ENCODE results near the gene ZNF79. TPM values are rescaled to one million over a fixed set of nuclear protein-coding genes. Genes with fewer than 3 reads are reported as not detected.

The ZNF79 gene
- total RNA-seq, 2 donors from 2014 or later, result 7.4 to 9.1 TPM

- Histone ChIP-seq H3K27ac (ENCODE audit: low read depth, low read length) (no peak overlapping the region), H3K9ac (ENCODE audit: extremely low read depth, low read length, poor library complexity, severe bottlenecking) (no peak overlapping the region), H3K9me3 (ENCODE audit: control insufficient read depth, low read length) (no peaks in the 10 kb centered on the region), H3K36me3 (ENCODE audit: control insufficient read depth, insufficient read depth, low read length) (peaks cover 45% of the 10 kb centered on the region), H3K27me3 (ENCODE audit: control insufficient read depth, insufficient read depth, low read length, poor library complexity, severe bottlenecking) (no peaks in the 10 kb centered on the region), H3K4me1 (ENCODE audit: control insufficient read depth, insufficient read depth, low read length) (no peaks in the 10 kb centered on the region), H3K4me3 (ENCODE audit: low read length) (no peak overlapping the region)
- Mint-ChIP-seq H3K36me3 (ENCODE audit: low read depth) (peaks cover 33% of the 10 kb centered on the region), H3K27me3 (ENCODE audit: insufficient read depth) (no peaks in the 10 kb centered on the region), H3K27ac (no peak overlapping the region), H3K4me1 (peaks cover 3% of the 10 kb centered on the region), H3K9me3 (no peaks in the 10 kb centered on the region), H3K4me3 (no peak overlapping the region)
- 94% methylated on average over 7 to 9 of the region's 9 CpGs for WGBS, 2 experiments (ENCODE audit: insufficient coverage in 1 of 2, insufficient read length in 1 of 2)
- TF ChIP-seq CTCF (conservative IDR thresholded peaks at IDR 0.05), result no peak
- no peak for DNase-seq
Observed at GRCh38 chr9:127494304-127494702, 70.1 kb downstream of the ZNF79 start.

Other genes starting within 250 kb of the ZNF79 start
- gene GARNL3, start 159.6 kb upstream of the ZNF79 start, total RNA-seq, result 10 to 100 TPM in 1 of 2 donors, 1 to 10 TPM in 1; 7.2 to 12.8 TPM
- 10 to 100 TPM; 33.6 to 40.3 TPM for gene SLC2A8, start 27.2 kb upstream of the ZNF79 start, total RNA-seq
- 1,000 to 10,000 TPM; 1,241 to 1,436 TPM for gene RPL12, start 27.0 kb downstream of the ZNF79 start, total RNA-seq
- 10 to 100 TPM; 18.4 to 19.8 TPM for gene LRSAM1, start 27.1 kb downstream of the ZNF79 start, total RNA-seq
- 10 to 100 TPM; 27.8 to 46.8 TPM for gene STXBP1, start 187.9 kb downstream of the ZNF79 start, total RNA-seq

Measured in endodermal cell (in vitro differentiated cells).